Measurements from ENCODE around the gene EYA4. TPM values are rescaled to one million over a fixed set of nuclear protein-coding genes. Genes with fewer than 3 reads are reported as not detected.

Gene EYA4
- total RNA-seq, 2 experiments from 2014 or later: not detected

DNA sequence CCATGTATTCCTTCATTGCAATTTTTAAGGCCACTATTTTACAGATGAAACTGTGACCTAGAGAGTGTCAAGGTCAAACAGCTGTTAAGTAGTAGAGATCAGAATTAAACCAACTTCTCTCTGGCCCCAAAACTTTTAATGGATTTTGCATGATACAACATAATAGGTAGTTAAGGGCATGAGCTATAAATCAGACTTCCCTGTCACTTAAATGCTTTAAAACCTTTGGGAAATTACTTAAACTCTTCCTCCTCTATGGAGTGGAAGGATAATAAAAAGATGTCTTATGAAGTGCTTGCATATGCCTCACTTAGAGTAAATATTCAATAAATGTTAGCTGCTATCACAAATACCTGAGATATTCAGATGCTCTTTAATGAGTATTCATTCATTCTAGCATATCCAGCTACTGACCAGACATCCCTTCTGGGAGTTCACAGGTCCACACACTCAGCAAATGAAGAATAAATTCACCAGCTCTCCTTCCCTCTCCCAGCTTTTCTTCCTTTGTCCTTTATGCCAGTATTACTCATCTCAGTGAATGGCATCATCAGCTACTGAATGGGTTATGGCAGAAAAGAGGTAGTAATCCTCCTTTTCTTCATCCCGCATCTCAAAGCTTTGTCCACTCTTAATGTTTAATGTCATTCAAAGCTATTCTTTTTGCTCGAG is 36.2 kb downstream of the EYA4 start:
- ChIA-PET POLR2A (no interaction called here), CTCF (no interaction called here)
- H3K4me3 Mint-ChIP-seq: no peak overlapping the region
- H3K27me3 Mint-ChIP-seq: no peaks in the 10 kb centered on the region
- no peak overlapping the region for H3K27ac Mint-ChIP-seq
- no peak for DNase-seq
- intact Hi-C loops (cut with micrococcal nuclease): no loop called here
- H3K36me3 Mint-ChIP-seq: no peaks in the 10 kb centered on the region
- H3K9me3 Mint-ChIP-seq: no peaks in the 10 kb centered on the region
- no peaks in the 10 kb centered on the region for H3K4me1 Mint-ChIP-seq (ENCODE audit: low read depth)

DNA sequence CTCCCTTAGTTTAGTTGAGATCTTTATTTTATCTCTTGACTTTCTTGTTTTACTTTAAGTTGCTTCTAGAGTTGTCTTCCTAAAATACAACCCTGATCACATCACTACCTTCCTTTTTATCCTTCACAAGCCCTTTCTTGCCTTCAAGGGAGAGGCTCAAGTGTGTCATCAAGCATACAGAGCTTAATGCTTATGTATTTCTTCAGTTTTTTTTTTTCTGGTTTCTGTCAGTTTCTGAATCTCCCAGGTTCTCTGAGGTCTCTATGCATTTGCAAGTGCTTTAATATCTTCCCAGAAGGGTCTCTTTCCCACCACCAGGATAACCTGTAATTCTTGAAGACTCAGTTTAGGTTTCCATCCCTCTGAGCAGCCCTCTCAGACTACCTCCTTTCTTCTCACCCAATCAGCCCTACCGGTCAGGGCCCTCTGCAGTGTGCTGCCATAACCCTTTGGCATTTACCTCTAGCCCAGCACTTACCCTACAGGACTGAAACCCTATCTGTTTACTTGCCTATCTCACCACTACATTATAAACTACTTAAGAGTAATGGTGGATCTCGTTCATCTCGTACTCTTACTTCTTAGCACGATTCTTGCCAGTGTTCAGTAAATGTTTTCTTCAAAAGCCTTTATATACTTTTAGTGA is 36.9 kb downstream of the EYA4 start:
- no peaks in the 10 kb centered on the region for H3K27me3 Mint-ChIP-seq
- ChIA-PET CTCF (no interaction called here), POLR2A (no interaction called here)
- H3K9me3 Mint-ChIP-seq: no peaks in the 10 kb centered on the region
- no peak overlapping the region for H3K27ac Mint-ChIP-seq
- intact Hi-C loops (cut with micrococcal nuclease): no loop called here
- DNase-seq: no peak
- no peaks in the 10 kb centered on the region for H3K36me3 Mint-ChIP-seq
- no peak overlapping the region for H3K4me3 Mint-ChIP-seq
- H3K4me1 Mint-ChIP-seq (ENCODE audit: low read depth): no peaks in the 10 kb centered on the region

DNA sequence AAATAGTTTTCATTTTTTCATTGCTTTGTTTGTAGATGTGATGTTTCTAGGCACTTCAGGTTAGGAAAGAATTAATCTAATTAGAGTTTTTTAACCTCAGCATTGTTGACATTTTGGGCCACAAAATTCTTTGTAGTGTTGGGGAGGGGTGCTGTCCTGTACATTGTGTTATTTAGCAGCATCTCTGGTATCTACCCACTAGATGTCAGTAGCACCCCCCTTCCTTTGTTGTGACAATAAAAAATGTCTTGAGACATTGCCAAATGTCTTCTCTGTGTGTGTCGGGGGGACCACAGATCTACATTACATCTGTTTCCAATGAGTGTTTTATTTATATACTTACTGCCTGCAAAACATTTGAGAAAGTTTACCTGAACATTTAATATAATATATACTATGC is 45.6 kb downstream of the EYA4 start:
- Mint-ChIP-seq H3K9me3 (no peaks in the 10 kb centered on the region), H3K4me3 (no peak overlapping the region), H3K27me3 (peaks cover 2% of the 10 kb centered on the region), H3K4me1 (ENCODE audit: low read depth) (no peaks in the 10 kb centered on the region), H3K36me3 (no peaks in the 10 kb centered on the region), H3K27ac (no peak overlapping the region)
- CTCF ChIA-PET: no interaction called here
- no peak for DNase-seq
- POLR2A ChIA-PET: no interaction called here
- intact Hi-C loops (cut with micrococcal nuclease): no loop called here

DNA sequence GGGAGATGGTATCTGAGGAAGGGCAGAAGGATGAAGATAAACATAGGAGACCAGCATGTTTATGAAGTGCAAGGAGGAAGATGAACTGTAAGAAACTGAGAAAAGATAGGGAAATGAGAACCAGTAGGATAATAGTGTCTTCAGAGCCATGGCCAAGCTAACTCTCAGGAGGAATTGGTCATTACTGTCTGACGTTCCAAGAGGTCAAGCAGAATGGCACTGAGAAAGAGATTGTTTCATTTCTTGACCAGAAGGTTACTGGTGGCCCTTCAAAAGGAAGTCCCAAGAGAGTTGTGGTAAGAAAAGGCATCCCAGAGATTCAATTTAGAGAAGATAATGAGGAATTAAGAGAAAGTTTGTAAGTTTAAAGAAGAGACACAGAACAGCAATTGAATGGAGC is 47.5 kb downstream of the EYA4 start:
- peaks cover 2% of the 10 kb centered on the region for H3K27me3 Mint-ChIP-seq

DNA sequence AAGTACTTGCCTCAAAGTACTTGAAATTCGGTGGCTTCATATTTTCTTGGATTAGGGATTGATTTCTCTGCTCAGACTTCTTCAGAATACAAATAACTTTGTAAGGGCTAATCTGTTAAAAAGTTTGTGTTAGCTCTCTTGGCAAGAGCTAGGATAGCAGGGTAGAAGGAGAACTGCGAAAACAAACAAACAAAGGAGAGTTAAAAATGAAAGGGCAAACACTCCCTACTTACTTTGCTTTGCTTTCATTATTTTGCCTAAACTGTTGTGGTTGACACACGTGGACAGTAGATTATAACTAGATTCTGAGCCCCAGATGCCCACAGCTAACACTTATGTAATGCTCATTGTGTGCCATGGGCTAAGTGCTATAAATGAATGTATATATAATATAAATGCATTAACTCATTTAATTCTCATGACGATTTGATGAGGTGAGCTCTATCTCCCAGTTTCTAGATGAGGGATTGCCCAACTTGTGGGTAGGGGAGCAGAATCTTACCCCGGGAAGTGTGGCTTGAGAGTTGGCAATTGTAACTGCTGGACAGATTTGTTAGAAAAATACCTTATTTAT is 48.7 kb downstream of the EYA4 start:
- Mint-ChIP-seq H3K4me3 (no peak overlapping the region), H3K27ac (no peak overlapping the region), H3K27me3 (peaks cover 2% of the 10 kb centered on the region), H3K36me3 (no peaks in the 10 kb centered on the region), H3K9me3 (no peaks in the 10 kb centered on the region), H3K4me1 (ENCODE audit: low read depth) (no peaks in the 10 kb centered on the region)
- POLR2A ChIA-PET: no interaction called here
- CTCF ChIA-PET: no interaction called here
- intact Hi-C loops (cut with micrococcal nuclease): no loop called here
- DNase-seq: no peak

More for the DNA sequence above, 47.5 kb downstream of the EYA4 start:
- Mint-ChIP-seq H3K4me3 (no peak overlapping the region), H3K27ac (no peak overlapping the region), H3K4me1 (ENCODE audit: low read depth) (no peaks in the 10 kb centered on the region), H3K36me3 (no peaks in the 10 kb centered on the region), H3K9me3 (no peaks in the 10 kb centered on the region)
- POLR2A ChIA-PET: no interaction called here
- no peak for DNase-seq
- intact Hi-C loops (cut with micrococcal nuclease): no loop called here
- CTCF ChIA-PET: no interaction called here

DNA sequence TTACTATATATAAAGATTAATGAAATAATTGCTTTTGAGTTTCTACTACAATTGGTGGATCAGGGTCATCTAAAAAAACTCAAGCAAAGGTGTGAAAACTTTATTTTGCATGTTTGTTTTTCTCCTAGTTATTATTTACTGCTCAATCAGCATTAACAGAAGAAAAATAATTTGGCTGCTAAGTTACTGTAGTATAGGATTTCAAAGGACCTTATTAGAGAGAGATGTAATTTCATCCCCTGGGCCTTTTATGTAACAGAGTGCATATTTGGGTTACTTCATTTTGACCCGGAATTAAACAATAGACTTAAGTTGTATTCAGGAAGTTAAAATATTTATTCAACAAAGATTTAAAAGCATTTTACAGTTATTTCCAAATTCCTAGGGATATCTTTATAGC is 49.8 kb downstream of the EYA4 start:
- Mint-ChIP-seq H3K27ac (no peak overlapping the region), H3K9me3 (no peaks in the 10 kb centered on the region), H3K4me3 (no peak overlapping the region), H3K36me3 (no peaks in the 10 kb centered on the region), H3K4me1 (ENCODE audit: low read depth) (no peaks in the 10 kb centered on the region), H3K27me3 (no peaks in the 10 kb centered on the region)
- ChIA-PET POLR2A (no interaction called here), CTCF (no interaction called here)
- intact Hi-C loops (cut with micrococcal nuclease): no loop called here
- DNase-seq: no peak

DNA sequence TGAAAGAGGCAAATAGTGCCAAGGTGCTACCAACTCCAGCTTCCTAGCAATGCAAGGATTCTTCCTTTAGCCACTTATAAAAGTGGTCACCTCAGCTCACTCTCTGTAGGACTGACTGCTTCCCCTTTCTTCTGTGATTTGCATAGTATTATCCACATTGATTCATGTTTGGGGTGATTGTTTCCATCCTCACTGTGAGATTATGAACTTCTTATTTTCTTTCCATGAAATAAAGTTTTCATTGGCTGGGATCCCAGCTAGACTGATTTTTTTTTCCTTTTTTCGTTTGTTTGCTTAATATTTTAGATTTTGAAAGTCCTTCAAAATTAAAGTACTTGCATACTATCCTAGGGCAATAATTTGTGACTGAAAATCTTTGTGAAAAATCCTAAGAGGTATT is 50.5 kb downstream of the EYA4 start:
- H3K27ac Mint-ChIP-seq: no peak overlapping the region
- H3K4me1 Mint-ChIP-seq (ENCODE audit: low read depth): no peaks in the 10 kb centered on the region
- ChIA-PET POLR2A (no interaction called here), CTCF (no interaction called here)
- intact Hi-C loops (cut with micrococcal nuclease): no loop called here
- no peaks in the 10 kb centered on the region for H3K27me3 Mint-ChIP-seq
- H3K4me3 Mint-ChIP-seq: no peak overlapping the region
- no peak for DNase-seq
- no peaks in the 10 kb centered on the region for H3K9me3 Mint-ChIP-seq
- no peaks in the 10 kb centered on the region for H3K36me3 Mint-ChIP-seq

DNA sequence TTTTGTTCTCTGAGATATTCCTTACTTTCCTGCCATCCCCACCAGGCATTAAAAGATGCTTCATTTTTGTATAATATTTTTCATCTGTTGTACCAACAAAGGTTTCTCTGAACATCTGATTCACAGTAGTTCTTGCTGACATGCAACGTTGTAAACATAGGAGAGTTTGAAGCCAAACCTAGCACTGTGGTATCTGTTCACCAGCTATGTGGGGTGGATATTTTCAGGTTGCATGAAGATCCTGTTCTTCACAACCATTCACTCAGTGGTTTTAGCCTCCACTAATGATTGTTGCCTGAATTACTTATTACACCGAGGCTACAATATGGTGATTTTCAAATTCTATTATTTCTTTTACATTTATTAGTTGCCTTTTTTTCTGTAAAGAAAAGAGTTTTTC is 56.5 kb downstream of the EYA4 start:
- no peak for DNase-seq
- Mint-ChIP-seq H3K27me3 (no peaks in the 10 kb centered on the region), H3K4me3 (no peak overlapping the region), H3K27ac (no peak overlapping the region), H3K4me1 (ENCODE audit: low read depth) (no peaks in the 10 kb centered on the region), H3K9me3 (no peaks in the 10 kb centered on the region), H3K36me3 (no peaks in the 10 kb centered on the region)
- ChIA-PET POLR2A (no interaction called here), CTCF (no interaction called here)
- intact Hi-C loops (cut with micrococcal nuclease): no loop called here

DNA sequence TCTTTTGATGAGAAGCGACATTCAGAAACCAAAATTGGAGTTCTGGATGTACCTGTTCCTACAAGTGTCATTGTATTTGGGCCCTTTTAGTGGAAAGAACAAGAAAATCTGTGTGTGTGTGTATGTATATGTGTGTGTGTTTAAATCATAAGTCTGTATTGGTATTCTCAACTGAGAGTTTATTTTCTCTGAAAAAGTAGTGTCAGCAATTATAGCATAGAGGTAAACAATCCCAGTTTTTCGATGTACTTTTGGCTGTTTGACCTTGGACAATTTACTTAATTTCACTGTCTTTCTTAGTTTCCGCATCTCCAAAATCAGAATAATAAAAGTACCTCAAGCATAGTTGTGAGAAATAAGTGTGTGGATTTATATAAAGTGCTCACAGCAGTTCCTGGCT is 57.2 kb downstream of the EYA4 start:
- H3K4me3 Mint-ChIP-seq: no peak overlapping the region
- no peaks in the 10 kb centered on the region for H3K27me3 Mint-ChIP-seq
- H3K9me3 Mint-ChIP-seq: no peaks in the 10 kb centered on the region
- POLR2A ChIA-PET: no interaction called here
- H3K27ac Mint-ChIP-seq: no peak overlapping the region
- no peaks in the 10 kb centered on the region for H3K36me3 Mint-ChIP-seq
- no peak for DNase-seq
- H3K4me1 Mint-ChIP-seq (ENCODE audit: low read depth): no peaks in the 10 kb centered on the region
- intact Hi-C loops (cut with micrococcal nuclease): no loop called here
- CTCF ChIA-PET: no interaction called here

DNA sequence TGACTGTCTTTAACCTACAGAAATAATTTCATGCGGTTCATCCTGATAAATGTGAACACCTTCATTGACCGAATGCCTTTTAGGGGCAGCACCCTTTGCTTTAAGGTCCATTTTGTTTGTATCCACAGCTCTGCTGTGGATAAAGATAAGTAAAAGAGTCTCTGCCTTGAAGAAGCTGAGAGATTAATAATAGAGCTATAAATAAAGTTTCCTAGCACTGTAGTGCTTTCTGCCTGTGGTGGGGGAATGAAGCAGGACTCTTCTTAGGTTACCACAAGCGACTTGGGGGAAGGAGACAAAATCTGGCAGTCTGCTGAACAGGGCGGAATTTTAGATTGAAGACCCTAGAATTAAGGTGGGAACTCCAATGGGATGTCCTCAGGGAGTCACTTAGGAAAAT is 57.6 kb downstream of the EYA4 start:
- Mint-ChIP-seq H3K36me3 (no peaks in the 10 kb centered on the region), H3K27me3 (no peaks in the 10 kb centered on the region), H3K27ac (no peak overlapping the region), H3K4me1 (ENCODE audit: low read depth) (no peaks in the 10 kb centered on the region), H3K4me3 (no peak overlapping the region), H3K9me3 (no peaks in the 10 kb centered on the region)
- POLR2A ChIA-PET: no interaction called here
- intact Hi-C loops (cut with micrococcal nuclease): no loop called here
- no peak for DNase-seq
- CTCF ChIA-PET: no interaction called here

DNA sequence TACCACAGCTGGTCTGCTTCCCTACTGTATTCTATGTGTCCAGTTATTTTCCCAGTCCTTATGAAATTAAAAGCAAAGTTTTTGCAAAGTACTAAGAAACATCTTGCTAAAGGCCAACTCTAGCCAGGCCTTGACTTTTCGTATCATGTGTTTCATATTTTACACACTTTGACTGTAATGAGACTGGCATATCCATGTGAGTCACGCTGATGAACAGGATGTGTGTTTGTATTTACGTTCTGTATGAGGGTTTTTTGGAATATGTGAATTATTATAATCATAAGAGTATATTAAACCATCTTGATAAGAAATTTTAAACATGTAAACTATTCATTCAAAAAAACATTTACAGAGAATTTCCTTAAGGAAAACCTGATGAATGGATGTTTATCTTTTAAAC is 59.7 kb downstream of the EYA4 start:
- no peaks in the 10 kb centered on the region for H3K4me1 Mint-ChIP-seq (ENCODE audit: low read depth)
- ChIA-PET POLR2A (no interaction called here), CTCF (no interaction called here)
- H3K27ac Mint-ChIP-seq: no peak overlapping the region
- no peak for DNase-seq
- H3K36me3 Mint-ChIP-seq: no peaks in the 10 kb centered on the region
- no peak overlapping the region for H3K4me3 Mint-ChIP-seq
- no peaks in the 10 kb centered on the region for H3K27me3 Mint-ChIP-seq
- H3K9me3 Mint-ChIP-seq: no peaks in the 10 kb centered on the region
- intact Hi-C loops (cut with micrococcal nuclease): no loop called here

DNA sequence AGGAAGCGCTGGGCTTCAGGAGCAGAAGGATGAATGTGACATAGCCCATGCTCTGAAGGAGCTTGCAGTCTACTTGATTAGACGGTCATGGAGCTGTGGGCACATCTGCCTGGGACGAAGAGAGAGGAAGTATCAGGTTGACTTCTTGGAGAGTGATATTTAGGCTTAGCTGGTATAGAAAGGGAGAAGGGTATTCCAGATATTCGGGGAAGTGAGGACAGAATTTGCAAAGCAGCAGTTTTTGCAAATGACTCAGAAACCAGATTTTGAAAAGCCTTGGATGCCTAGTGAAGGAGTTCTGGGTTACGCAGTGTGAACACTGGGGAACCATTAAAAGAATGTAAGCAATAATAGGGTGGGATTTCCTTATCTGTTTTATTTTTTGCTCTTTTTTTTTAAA is 60.7 kb downstream of the EYA4 start:
- Mint-ChIP-seq H3K9me3 (no peaks in the 10 kb centered on the region), H3K4me3 (no peak overlapping the region), H3K27me3 (no peaks in the 10 kb centered on the region), H3K4me1 (ENCODE audit: low read depth) (no peaks in the 10 kb centered on the region), H3K27ac (no peak overlapping the region), H3K36me3 (no peaks in the 10 kb centered on the region)
- ChIA-PET CTCF (no interaction called here), POLR2A (no interaction called here)
- intact Hi-C loops (cut with micrococcal nuclease): no loop called here
- DNase-seq: no peak

DNA sequence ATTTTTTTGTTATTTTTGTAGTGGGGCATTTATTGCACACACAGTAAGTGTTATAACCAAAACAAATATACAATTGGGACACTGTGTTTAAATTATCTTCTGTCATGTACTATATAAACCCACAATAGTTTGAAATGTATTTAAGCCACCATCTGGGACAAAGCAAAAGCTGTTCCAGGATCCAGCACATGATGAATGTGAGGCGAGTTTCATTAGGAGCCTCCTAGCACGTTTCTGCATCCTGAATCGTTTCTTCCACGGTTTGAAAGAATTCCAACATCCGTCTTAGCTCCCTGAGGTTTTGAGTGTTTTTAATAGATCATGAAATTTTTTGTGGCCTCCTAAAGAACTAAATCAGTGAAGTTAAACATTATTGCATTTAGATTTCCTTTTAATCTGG is 65.8 kb downstream of the EYA4 start:
- Mint-ChIP-seq H3K27me3 (no peaks in the 10 kb centered on the region), H3K4me1 (ENCODE audit: low read depth) (no peaks in the 10 kb centered on the region), H3K36me3 (no peaks in the 10 kb centered on the region), H3K9me3 (peaks cover 2% of the 10 kb centered on the region), H3K4me3 (no peak overlapping the region), H3K27ac (no peak overlapping the region)
- intact Hi-C loops (cut with micrococcal nuclease): no loop called here
- POLR2A ChIA-PET: no interaction called here
- CTCF ChIA-PET: no interaction called here
- DNase-seq: no peak
